Upper lobe of left lung (tissue), 6 donors: ENCODE data around the gene STBD1. TPM values are rescaled to one million over a fixed set of nuclear protein-coding genes. Genes with fewer than 3 reads are reported as not detected.
"Not testable (repeated sequence)": the region's sequence is repeated elsewhere in the genome, so short reads cannot be mapped to it uniquely, and the experiment has no call there.

Experiments used
- ATAC-seq, 2 donors: fragments of 200-7000 bp; cut with Tn5 transposase; one replicate each; pipeline ENCODE4 v1.9.1; 2022; ENCODE audit warnings: mild to moderate bottlenecking in 2 of 2, moderate library complexity in 2 of 2; ENCODE audit not compliant: low FRiP score in 2 of 2
- DNase-seq, 2 donors: peaks; one replicate each; pipeline ENCODE4 v3.0.0-alpha.2; 2019 to 2020
- H3K27ac ChIP-seq, 4 donors: fragments of 200-600 bp; sonication (generic); one replicate each; pipeline ENCODE4 v1.5.1; 2016 to 2019
- H3K27me3 ChIP-seq, 4 donors: fragments of 200-600 bp; sonication (generic); one replicate each; pipeline ENCODE4 v1.5.1; 2017 to 2019
- H3K36me3 ChIP-seq, 4 donors: fragments of 200-600 bp; sonication (generic); one replicate each; pipeline ENCODE4 v1.5.1; 2016 to 2019
- H3K4me1 ChIP-seq, 4 donors: fragments of 200-600 bp; sonication (generic); one replicate each; pipeline ENCODE4 v1.5.1; 2018 to 2019
- H3K4me3 ChIP-seq, 4 donors: fragments of 200-600 bp; sonication (generic); one replicate each; pipeline ENCODE4 v1.5.1; 2017 to 2019; ENCODE audit warnings: mild to moderate bottlenecking in 2 of 4, moderate library complexity in 1 of 4
- H3K9me3 ChIP-seq, 4 donors: fragments of 200-600 bp; sonication (generic); one replicate each; pipeline ENCODE4 v1.5.1; 2018 to 2019
- EP300 ChIP-seq, 4 donors: sonication (generic); formaldehyde crosslinking; IDR thresholded peaks; one replicate each; pipeline ENCODE4 v1.5.1; 2017; ENCODE audit warnings: antibody characterized with exemption in 4 of 4, control low read depth in 2 of 4
- POLR2A ChIP-seq, 4 donors: fragments of 450-650 bp; IDR thresholded peaks; one replicate each; pipeline ENCODE4 v1.5.1; 2016 to 2017; ENCODE audit warnings: antibody characterized with exemption in 4 of 4, mild to moderate bottlenecking in 2 of 4
- POLR2AphosphoS5 ChIP-seq, 2 donors: sonication (generic); formaldehyde crosslinking; IDR thresholded peaks; one replicate each; pipeline ENCODE4 v1.5.1; 2017; ENCODE audit warnings: antibody characterized with exemption in 2 of 2
- WGBS, 2 donors: methylation state at CpG; one replicate each; pipeline ENCODE4 v1.1.5; 2017 to 2018; 5-methylcytosine and 5-hydroxymethylcytosine counted together
- small RNA-seq, 4 donors: library from RNA; depleted of rRNA; stranded (forward); fragments of <200 nt; gene quantifications; one replicate each; pipeline ENCODE3, GENCODE V24; 2016
- total RNA-seq, 6 donors: library from RNA; depleted of rRNA in 4 of 6; stranded (reverse); fragments of >200 nt in 4 of 6; gene quantifications; one replicate each; pipeline versions ENCODE4 v1.1.0 to v1.2.1, GENCODE V29; 2016 to 2021
- TF ChIP-seq, protein P1 (sequence below), 6 experiments: fragments of 450-650 bp in 4 of 6; fragments of 200-600 bp in 2 of 6; sonication (generic) in 2 of 6; IDR thresholded peaks; one replicate each; pipeline ENCODE4 v1.5.1; 2016 to 2019; ENCODE audit warnings: antibody characterized with exemption in 6 of 6
- donor health status: DM: no; HTN: no; CAD: no; lungs with moderate emphysema.
- donor health status: DM: no; HTN: yes; CAD: no; lungs with severe emphysema.

Gene STBD1
- total RNA-seq, 6 donors from 2014 or later, result 3.6 to 14.2 (median 5.7) TPM

DNA sequence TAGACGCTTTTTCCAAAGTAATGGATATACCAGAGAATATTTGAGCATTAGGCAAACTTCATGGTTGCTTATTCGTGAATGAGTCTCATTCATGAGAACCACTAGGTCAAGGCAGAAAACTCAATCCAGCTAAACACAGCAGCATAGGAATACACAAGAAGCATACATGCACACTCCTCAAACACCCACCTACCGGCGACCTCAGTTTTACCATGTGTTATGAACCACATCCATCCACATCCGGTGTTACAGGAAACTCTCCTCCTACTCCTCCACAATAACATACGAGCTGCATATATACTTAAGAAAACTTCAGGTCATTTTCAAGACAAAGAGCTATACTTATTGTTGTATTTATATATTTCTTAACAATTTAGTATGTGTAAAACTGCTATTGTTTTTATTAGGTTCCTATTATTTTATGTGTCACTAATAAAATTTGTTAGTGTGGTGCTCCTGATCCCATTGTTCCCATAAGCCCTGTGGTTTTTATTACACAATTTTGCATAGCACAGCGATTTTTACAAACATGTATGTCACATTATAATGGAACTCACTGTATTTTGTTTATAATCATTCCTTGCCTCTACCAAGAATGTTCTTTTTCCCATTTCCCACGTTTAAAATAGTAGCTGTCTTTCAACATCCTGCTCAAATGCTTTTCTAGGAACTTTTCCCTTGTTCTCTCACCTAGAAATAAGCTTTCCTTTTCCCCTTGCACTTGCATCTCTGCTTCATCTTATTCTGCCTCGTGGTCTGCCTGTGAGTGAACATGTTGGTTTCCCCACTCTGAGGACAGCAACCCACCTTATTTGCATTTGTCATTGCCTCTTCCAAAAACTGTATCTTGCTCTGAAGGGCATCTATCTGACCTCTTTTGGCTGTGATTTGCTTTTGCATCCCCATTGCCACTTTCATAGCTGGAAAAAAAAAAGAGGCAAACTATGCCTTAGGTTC is 48.3 kb downstream of the STBD1 start:
- Histone ChIP-seq H3K27ac (no peak overlapping the region), H3K27me3 (no peaks in the 10 kb centered on the region), H3K4me3 (no peak overlapping the region), H3K36me3 (no peaks in the 10 kb centered on the region), H3K9me3 (peaks cover 3 to 22% (median 7%) of the 10 kb centered on the region in 4 donors), H3K4me1 (no peaks in the 10 kb centered on the region)
- no peak for TF ChIP-seq POLR2AphosphoS5 (IDR thresholded peaks at IDR 0.05)
- TF ChIP-seq, protein P1, sequence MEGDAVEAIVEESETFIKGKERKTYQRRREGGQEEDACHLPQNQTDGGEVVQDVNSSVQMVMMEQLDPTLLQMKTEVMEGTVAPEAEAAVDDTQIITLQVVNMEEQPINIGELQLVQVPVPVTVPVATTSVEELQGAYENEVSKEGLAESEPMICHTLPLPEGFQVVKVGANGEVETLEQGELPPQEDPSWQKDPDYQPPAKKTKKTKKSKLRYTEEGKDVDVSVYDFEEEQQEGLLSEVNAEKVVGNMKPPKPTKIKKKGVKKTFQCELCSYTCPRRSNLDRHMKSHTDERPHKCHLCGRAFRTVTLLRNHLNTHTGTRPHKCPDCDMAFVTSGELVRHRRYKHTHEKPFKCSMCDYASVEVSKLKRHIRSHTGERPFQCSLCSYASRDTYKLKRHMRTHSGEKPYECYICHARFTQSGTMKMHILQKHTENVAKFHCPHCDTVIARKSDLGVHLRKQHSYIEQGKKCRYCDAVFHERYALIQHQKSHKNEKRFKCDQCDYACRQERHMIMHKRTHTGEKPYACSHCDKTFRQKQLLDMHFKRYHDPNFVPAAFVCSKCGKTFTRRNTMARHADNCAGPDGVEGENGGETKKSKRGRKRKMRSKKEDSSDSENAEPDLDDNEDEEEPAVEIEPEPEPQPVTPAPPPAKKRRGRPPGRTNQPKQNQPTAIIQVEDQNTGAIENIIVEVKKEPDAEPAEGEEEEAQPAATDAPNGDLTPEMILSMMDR (IDR thresholded peaks at IDR 0.05), result no peak
- no peak for TF ChIP-seq POLR2A (IDR thresholded peaks at IDR 0.05)
- TF ChIP-seq EP300 (IDR thresholded peaks at IDR 0.05), result no peak
- ATAC-seq, result no peak
- no peak for DNase-seq
- 64 to 65% methylated on average over 9 of the region's 9 CpGs for WGBS, 2 donors

DNA sequence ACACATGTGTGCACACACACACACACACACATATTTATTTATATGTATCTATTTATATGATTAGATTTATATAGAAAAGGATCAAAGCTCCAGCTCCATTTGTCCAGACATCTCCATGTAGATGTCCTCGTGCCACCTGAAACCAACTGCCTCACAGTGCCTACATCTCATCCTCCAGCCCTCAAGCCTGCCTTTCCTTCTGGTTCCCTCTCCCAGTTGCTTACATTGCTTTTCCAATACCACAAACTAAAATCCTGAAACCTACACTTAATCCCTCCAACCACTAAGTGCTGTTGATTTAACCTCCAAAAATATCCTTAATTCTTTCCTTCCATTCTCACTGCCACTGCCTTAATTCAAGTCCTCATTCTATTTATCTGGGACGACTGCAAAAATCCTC is 51.4 kb downstream of the STBD1 start:
- no peak for TF ChIP-seq EP300 (IDR thresholded peaks at IDR 0.05)
- TF ChIP-seq POLR2A (IDR thresholded peaks at IDR 0.05), result no peak
- Histone ChIP-seq H3K27me3 (no peaks in the 10 kb centered on the region), H3K4me1 (no peaks in the 10 kb centered on the region), H3K27ac (no peak overlapping the region), H3K36me3 (no peaks in the 10 kb centered on the region), H3K9me3 (peaks cover 6 to 29% (median 13%) of the 10 kb centered on the region in 4 donors), H3K4me3 (no peak overlapping the region)
- WGBS, 2 donors, result 82% methylated on average over 2 of the region's 2 CpGs
- ATAC-seq (no peak), DNase-seq (no peak)

DNA sequence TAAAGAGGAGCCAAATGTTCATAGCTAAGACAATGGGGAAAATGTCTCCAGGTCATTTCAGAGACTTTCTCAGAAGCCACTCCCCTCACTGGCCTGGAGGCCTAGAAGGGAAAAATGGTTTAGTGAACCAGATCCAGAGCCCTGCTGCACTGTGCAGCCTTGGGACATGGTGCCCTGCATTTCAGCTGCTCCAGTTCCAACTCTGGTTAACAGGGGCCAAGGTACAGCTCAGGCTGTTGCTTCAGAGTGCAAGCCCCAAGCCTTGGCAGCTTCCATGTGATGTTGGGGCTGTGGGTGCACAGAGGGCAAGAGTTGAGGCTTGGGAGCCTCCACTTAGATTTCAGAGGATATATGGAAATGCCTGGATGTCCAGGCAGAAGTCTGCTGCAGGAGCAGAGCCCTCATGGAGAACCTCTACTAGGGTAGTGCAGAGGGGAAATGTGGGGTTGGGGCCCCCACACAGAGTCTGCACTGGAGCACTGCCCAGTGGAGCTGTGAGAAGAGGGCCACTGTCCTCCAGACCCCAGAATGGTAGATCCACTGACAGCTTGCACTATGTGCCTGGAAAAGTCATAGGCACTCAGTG is 53.4 kb downstream of the STBD1 start:
- not testable (repeated sequence) for ATAC-seq, H3K27me3 ChIP-seq, H3K4me1 ChIP-seq, H3K4me3 ChIP-seq, H3K27ac ChIP-seq, DNase-seq, H3K36me3 ChIP-seq
- peaks cover 6 to 29% (median 13%) of the 10 kb centered on the region in 4 donors for H3K9me3 ChIP-seq

Small RNA genes within 50 kb of the gene (small RNA-seq; reads per million reads assigned to genes)
- gene RNU6-1000P, result 0 reads per million in 4 donors

Other genes starting within 250 kb of the STBD1 start
- gene ART3, start 232.0 kb upstream of the STBD1 start, total RNA-seq, result under 1 TPM in 1 of 6 donors, not detected in 5; 0.55 TPM
- gene NUP54, start 158.3 kb upstream of the STBD1 start, total RNA-seq, result 10 to 100 TPM; 13.7 to 42.0 (median 29.4) TPM
- gene SCARB2, start 92.9 kb upstream of the STBD1 start, total RNA-seq, result 100 to 1,000 TPM; 103 to 190 (median 174) TPM
- gene FAM47E, start 55.0 kb upstream of the STBD1 start, total RNA-seq, result 10 to 100 TPM in 2 of 6 donors, 1 to 10 TPM in 4; 4.0 to 17.5 (median 6.5) TPM
- gene CCDC158, start 114.4 kb downstream of the STBD1 start, total RNA-seq, result 1 to 10 TPM in 1 of 6 donors, under 1 TPM in 4, not detected in 1; 0.11 to 1.0 (median 0.37) TPM
- gene SHROOM3, start 128.5 kb downstream of the STBD1 start, total RNA-seq, result 100 to 1,000 TPM in 3 of 6 donors, 10 to 100 TPM in 3; 62.3 to 216 (median 116) TPM